Stimulated activated CD8-positive, alpha-beta memory T cell treated with anti-CD3 and anti-CD28 coated beads, Interleukin-7, amount 100 ng/mL, for 1 hour (primary cell): Measurements from ENCODE around the gene TRO.

Experiments
- DNase-seq, 2 donors: peaks; one replicate each; pipeline ENCODE4 v3.0.0-alpha.2; 2020; ENCODE audit warnings: low read depth in 2 of 2

Gene TRO

GRCh38 chrX:54950730-54951375 is 30.2 kb downstream of the TRO start:
- no peak for DNase-seq

DNA sequence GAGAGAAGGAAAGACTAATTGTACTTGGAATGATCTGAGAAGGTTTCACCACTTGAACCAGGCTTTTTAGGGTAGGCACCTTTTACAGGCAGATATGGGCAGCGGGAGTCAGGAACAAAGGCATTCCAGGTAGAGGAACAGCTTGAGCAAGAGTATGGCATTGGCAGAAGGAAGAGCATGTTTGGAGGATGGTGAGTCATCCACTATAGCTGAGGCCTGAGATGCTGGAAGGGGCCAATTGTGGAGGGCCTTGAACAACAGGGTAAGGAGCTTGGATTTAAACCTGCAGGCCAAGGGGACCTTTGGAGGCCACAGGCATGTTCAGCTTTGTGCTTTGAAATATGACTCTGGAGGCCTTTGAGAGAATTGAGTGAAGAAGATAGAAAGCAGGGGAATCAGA is 41.1 kb downstream of the TRO start:
- no peak for DNase-seq

DNA sequence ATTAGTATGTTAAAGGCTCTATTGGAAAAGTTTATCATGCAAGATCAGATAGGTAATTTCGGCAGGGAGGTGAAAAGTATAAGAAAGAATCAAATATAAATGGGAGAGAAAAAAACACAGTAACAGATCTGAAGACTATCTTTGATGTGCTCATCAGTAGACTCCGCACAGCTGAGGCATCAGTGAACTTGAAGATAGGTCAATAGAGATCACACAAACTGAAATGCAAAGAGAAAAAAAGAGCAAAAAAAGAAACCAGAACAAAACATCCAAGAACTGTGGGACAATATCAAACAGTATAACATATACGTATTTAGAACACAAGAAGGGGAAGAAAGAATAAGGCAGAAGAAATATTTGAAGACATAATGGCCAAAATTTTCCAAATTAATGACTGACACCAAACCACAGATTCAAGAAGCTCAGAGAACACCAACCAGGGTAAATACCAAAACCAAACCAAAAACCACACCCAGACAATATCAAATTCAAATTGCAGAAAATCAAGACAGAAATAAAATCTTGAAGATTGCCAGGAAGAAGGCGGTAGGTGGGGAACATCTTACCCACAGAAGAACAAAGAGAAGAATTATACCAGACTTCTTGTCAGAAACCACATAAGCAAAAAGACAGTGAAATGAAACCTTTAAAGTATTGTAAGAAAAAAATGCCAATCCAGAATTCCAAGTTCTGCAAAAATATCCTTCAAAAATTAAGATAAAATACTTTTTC is 44.3 kb downstream of the TRO start:
- DNase-seq: no peak

GRCh38 chrX:54977387-54977786 is 56.8 kb downstream of the TRO start:
- no peak for DNase-seq

DNA sequence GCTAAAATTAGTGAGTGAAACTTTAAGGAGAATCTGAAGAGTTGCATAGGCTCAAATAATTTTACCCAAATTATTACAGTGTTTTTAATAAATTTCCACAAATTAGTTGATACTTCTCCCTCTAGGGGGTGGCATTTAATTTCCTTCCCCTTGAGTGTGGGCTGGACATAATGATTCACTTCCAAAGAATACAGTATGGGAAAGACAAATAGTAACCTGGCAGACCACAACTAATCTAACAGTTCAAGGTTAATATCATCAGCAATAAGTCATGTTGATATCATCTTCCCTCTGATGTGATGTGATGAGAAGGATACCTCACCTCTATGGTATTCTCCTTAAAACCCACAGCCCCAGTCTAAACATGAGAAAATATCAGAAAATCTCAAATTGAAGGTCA is 57.8 kb downstream of the TRO start:
- DNase-seq: no peak

DNA sequence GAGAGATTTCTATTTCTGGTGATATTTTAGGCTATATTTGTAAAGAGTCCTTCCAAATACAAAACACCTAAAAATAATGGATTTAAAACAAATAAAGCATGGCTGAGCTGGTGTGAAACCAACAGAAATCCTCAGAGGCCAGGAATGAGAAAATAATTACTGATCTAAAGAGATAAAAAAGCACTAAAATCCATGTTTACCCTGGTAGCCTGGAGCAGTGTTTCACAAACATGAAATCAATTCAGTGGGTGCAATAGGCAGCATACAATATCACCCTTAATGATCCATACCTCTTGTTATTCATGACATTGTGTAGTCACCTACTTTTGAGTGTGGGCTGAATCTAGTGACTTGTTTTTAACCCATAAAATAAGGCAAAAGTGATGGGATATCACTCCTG is 58.8 kb downstream of the TRO start:
- no peak for DNase-seq

GRCh38 chrX:54980334-54980733 is 59.7 kb downstream of the TRO start:
- DNase-seq: no peak
